ENCODE data around the gene GMCL2.

DNA sequence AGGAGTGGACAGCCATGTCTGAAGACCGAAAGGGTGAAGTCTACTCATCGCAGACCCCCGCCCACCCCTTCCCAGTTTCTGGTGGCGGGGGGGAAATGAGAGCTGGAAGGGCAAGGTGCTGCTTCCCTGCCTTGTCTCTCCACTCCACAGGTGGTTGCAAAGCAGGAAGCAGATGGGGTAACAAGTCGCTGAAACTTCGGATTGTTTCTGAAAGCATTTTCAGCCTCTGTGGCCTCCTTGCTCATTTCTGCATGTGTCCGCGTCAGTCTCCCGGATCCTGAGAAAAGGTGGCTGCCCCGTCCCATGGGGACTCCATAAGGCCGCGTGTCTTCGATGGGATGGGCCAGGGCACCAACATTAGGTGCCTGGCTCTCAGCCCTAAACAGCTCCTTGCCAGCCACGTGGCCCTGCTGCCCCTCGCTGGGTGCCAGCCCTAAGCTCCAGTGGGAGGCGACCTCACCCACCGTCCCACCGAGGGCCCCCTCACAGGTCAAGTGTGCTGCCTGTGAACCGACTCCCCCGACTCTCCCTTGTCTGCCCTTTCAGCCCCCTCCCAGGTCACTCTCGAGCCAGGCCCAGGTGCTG, 44.5 kb upstream of the GMCL2 start:
- no peak for TF ChIP-seq CTCF (IDR thresholded peaks at IDR 0.05)
- TF ChIP-seq POLR2AphosphoS5 (IDR thresholded peaks at IDR 0.05): no peak
